Activated T-cell treated with anti-CD3 and anti-CD28 coated beads, Interleukin-2, amount 50 U/mL, for 4 hours (primary cell): ENCODE data around the gene IRF2BP1. TPM values are rescaled to one million over a fixed set of nuclear protein-coding genes. Genes with fewer than 3 reads are reported as not detected.

ENCODE experiments used
- total RNA-seq, 3 donors: library from RNA; stranded (reverse); gene quantifications; one replicate each; pipeline ENCODE4 v1.2.1, GENCODE V29; 2021

IRF2BP1 gene
- total RNA-seq, 3 donors from 2014 or later = 21.8 to 24.5 (median 22.2) TPM

Other genes with a start within 250 kb of the IRF2BP1 start
- 100 to 1,000 TPM; 136 to 178 (median 150) TPM for gene EML2, start 246.7 kb downstream of the IRF2BP1 start, total RNA-seq
- 1 to 10 TPM in 2 of 3 donors, under 1 TPM in 1; 0.66 to 1.4 (median 1.0) TPM for gene GIPR, start 217.9 kb downstream of the IRF2BP1 start, total RNA-seq
- gene SNRPD2, start 194.2 kb downstream of the IRF2BP1 start, total RNA-seq = 100 to 1,000 TPM; 903 to 949 (median 911) TPM
- gene QPCTL, start 193.5 kb downstream of the IRF2BP1 start, total RNA-seq = 10 to 100 TPM; 10.3 to 13.2 (median 12.3) TPM
- 10 to 100 TPM; 29.5 to 33.3 (median 29.8) TPM for gene FBXO46, start 155.2 kb downstream of the IRF2BP1 start, total RNA-seq
- gene MEIOSIN, start 152.7 kb downstream of the IRF2BP1 start, total RNA-seq = not detected
- 1 to 10 TPM; 1.5 to 1.7 (median 1.6) TPM for gene SIX5, start 116.9 kb downstream of the IRF2BP1 start, total RNA-seq
- 10 to 100 TPM; 19.9 to 22.6 (median 21.1) TPM for gene DMPK, start 103.7 kb downstream of the IRF2BP1 start, total RNA-seq
- 10 to 100 TPM; 53.3 to 60.5 (median 54.2) TPM for gene DMWD, start 93.3 kb downstream of the IRF2BP1 start, total RNA-seq
- under 1 TPM; 0.15 to 0.33 (median 0.26) TPM for gene RSPH6A, start 70.8 kb downstream of the IRF2BP1 start, total RNA-seq
- 100 to 1,000 TPM in 2 of 3 donors, 10 to 100 TPM in 1; 94.1 to 108 (median 106) TPM for gene SYMPK, start 23.0 kb downstream of the IRF2BP1 start, total RNA-seq
- under 1 TPM; 0.23 to 0.46 (median 0.26) TPM for gene FOXA3, start 21.8 kb downstream of the IRF2BP1 start, total RNA-seq
- 1 to 10 TPM; 4.8 to 5.5 (median 5.1) TPM for gene MYPOP, start 16.5 kb upstream of the IRF2BP1 start, total RNA-seq
- gene NANOS2, start 28.6 kb upstream of the IRF2BP1 start, total RNA-seq = not detected
- gene NOVA2, start 87.7 kb upstream of the IRF2BP1 start, total RNA-seq = not detected
- gene CCDC61, start 109.3 kb upstream of the IRF2BP1 start, total RNA-seq = 10 to 100 TPM; 16.1 to 18.0 (median 18.0) TPM
- not detected for gene PGLYRP1, start 136.9 kb upstream of the IRF2BP1 start, total RNA-seq
- gene IGFL4, start 154.9 kb upstream of the IRF2BP1 start, total RNA-seq = not detected
- not detected for gene IGFL3, start 238.5 kb upstream of the IRF2BP1 start, total RNA-seq